Stimulated activated CD8-positive, alpha-beta memory T cell treated with anti-CD3 and anti-CD28 coated beads, Interleukin-12 subunit alpha, Interleukin-12 subunit beta, amount 100 ng/mL, for 4 hours (primary cell): ENCODE data around the gene NSMCE4A.
"Not testable (repeated sequence)": the region's sequence is repeated elsewhere in the genome, so short reads cannot be mapped to it uniquely, and the experiment has no call there.

ENCODE experiments used
- DNase-seq: peaks from one replicate; pipeline ENCODE4 v3.0.0-alpha.2; 2020; ENCODE audit warnings: low read depth

The NSMCE4A gene

DNA sequence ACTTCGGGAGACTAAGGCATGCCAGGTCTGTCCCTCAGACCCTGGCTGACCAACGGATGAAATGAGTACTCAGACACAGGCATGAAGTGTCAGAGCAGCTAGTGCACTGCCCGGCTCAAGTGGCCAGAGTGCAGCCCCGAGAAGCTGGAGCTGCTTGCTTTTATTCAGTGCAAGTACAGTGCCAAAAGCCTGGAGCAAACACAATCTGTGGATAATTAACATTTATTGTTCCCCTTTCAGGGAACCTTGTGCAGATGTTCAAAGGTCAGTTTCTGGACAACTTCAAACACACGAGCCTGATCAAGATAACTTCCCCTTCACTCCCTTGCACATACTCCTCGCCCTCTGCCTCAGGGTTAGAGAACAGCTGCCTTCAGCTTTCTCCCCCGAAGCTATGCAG lies 39.3 kb downstream of the NSMCE4A start:
- no peak for DNase-seq

DNA sequence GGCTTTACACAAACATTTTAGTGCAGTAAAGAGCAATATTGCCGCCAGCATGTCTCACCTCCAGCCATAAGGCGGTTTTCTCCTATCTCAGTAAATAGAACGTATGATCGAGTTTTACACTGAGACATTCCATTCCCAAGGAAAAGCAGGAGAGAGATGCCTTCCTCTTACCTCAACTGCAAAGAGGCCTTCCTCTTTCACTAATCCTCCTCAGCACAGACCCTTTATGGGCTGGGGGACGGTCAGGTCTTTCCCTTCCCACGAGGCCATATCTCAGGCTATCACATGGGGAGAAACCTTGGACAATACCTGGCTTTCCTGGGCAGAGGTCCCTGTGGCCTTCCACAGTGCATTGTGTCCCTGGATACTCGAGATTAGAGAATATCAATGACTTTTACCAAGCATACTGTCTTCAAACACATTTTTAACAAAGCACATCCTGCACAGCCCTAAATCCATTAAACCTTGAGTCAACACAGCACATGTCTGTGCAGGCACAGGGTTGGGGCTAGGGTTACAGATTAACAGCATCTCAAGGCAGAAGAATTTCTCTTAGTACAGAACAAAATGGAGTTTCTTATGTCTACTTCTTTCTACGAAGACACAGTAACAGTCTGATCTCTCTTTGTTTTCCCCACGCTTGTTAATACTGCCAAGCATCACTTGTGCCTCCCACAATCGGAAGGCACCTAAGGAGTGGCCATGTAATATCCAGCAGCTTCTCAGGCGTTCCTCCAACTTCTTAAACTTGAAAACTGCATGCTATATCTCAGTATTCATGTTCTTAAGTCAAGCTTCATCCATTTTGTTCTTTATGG lies 44.5 kb downstream of the NSMCE4A start:
- not testable (repeated sequence) for DNase-seq

- DNase-seq = not testable (repeated sequence)
Observed at GRCh38 chr10:121929585-121930267, 45.3 kb downstream of the NSMCE4A start.

DNA sequence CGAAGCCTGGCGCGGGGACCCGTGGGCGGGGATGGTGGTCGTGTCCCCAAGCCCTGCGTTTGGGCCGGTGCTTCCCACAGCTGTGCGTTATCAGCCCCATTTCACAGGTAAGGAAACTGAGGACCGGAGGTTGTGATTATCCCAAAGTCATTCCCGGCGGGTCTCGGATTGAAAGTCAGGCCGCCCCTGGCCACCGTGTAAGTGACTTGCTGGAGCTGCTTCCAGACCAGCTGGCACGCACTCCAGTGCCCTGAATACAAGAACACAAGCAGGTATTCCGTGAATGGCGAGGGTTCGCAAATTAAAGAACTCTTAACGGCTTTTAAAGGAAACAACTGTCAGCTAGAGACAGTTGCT lies 46.5 kb downstream of the NSMCE4A start:
- DNase-seq = no peak

- peak; percentile 72 for DNase-seq
Observed at GRCh38 chr10:121927841-121928527, 47.0 kb downstream of the NSMCE4A start, which contains the start of gene ATE1. Gene ATE1, minus strand, starts transcription at chr10:121928031. Its CDS starts 82 bp downstream, at chr10:121927949.

- peak; percentile 11 for DNase-seq
Observed at GRCh38 chr10:121927318-121927840, 47.6 kb downstream of the NSMCE4A start.

DNA sequence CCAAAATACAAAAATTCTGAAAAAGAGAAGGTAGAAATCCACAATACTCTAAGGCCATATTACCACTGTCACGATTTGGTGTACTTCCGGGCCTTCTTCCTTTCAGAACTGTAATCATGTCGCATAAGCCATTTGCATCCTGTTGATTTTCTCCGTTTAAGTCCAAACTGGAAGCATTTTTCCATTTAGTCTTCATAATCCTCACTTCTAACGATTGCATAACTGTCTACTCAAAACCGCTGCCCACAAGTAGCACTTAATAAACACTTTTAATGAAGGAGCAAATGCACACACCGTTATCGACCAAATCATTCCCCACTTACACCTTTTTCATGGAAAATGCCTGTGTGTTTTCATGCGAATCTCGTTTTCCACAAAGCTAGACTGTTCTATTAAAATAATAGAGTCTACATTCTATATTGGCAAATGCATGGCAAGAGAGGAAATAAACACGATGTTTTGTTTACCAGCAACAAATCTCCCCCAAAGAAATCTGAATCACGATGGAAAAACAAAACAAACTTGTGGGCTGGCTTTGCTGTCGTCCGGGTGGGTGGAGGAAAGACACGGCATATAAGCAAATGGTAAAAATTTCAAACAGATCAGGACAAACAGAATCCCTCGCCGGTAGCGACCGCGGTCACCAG lies 48.2 kb downstream of the NSMCE4A start:
- DNase-seq = no peak

DNA sequence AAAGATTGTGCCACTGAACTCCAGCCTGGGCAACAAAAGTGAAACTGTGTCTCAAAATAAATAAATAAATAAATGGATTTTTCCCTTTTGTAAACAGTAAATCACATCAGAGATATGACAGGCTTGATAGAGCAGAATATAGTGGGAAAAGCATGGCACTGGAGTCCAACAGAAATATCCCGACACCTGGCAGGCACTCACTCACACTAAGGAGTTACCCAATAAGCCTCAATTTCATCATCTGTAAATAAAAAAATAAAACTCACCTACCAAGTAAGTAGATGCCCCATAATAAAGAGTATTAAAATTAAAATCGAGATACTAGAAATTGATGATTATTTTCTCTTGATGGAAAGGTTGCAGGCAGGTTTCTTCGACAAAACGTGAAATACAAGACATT lies 48.9 kb downstream of the NSMCE4A start:
- no peak for DNase-seq

DNA sequence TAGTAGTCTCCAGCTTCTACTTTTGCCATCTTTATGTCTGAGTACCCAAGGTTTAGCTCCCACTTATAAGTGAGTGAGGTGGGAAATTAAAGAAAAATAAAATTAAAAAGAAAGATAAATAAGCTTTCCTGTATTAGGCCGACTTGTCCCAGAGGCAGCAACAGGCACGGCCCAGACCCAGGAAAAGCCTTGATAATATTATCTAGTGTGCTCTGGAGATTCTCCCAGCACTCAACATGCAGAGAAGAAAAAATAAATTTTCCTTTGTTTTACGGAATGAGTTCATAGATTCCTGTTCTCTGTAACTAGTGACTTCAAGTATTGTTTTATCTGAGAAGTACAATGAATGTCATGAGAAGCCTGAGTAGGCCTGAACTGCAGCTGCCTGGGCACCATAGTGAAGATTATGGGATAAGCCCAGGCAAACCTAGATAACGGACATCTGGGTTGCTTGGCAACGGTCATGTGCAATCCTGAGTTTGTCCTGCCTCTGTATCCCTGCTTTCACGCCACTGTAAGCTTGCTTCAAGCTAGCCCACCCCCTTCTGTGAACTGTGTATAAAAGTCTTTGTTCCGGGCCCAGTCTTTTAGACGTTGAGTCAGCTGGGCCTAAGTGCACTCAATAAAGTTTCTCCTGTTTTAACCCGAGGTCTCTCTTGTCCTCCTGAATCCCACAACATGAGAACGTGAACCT lies 53.6 kb downstream of the NSMCE4A start:
- DNase-seq = no peak

DNA sequence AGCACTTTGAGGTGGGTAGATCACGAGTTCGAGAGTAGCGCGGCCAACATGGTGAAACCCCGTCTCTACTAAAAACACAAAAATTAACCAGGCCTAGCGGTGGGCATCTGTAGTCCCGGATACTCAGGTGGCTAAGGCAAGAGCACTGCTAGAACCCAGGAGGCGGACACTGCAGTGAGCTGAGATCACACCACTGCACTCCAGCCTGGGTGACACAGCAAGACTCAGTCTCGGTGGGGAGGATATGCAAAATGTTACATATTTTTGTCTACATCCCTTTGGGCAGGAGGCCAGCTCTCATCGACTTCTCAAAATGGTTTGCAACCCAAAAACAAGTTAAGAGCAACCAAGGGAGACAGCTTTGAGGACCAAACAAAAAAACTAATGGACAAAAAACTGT lies 55.4 kb downstream of the NSMCE4A start:
- no peak for DNase-seq

GRCh38 chr10:121918800-121919199 lies 56.2 kb downstream of the NSMCE4A start:
- DNase-seq = not testable (repeated sequence)

GRCh38 chr10:121914661-121915060 lies 60.4 kb downstream of the NSMCE4A start:
- DNase-seq = no peak

GRCh38 chr10:121911421-121911697 lies 63.7 kb downstream of the NSMCE4A start:
- DNase-seq = no peak

DNA sequence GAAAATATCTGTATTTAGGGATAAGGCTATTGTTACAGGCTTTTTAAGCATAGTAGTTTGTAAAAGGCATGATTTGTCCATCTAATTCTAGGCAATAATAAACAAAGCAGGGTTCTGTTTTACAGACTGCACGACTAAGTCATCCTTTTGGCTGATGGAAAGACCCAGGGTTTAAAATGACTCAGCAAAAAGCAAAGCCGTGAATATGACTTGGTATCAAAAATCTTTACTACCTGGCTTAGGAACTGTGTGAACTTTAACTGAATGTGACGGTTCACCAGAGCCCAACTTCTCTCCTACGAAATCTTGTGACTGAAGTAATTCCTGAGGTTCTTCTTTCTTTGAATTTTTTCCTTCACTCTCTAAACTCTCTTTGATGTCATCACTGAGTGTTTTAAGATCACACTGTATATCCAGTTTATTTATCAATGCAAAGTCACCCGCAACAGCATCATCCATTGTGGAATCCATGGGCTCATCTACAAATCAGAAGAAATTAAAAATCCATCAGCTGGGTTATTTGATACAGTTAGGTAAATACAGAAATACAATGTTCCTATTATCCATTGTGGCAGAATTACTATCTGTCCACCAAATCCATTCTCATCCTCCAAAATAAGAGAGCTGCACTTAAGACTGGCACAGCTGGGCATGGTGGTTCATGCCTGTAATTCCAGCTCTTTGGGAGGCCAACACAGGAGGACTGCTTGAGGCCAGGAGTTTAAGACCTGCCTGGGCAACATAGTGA lies 64.2 kb downstream of the NSMCE4A start:
- no peak for DNase-seq
